ENCODE results near the gene NR6A1. TPM values are rescaled to one million over a fixed set of nuclear protein-coding genes. Genes with fewer than 3 reads are reported as not detected.

Gene NR6A1
- polyA plus RNA-seq, 2 of the 4 experiments (the other 2 are of a cell fraction) = 1.7 to 3.3 TPM

DNA sequence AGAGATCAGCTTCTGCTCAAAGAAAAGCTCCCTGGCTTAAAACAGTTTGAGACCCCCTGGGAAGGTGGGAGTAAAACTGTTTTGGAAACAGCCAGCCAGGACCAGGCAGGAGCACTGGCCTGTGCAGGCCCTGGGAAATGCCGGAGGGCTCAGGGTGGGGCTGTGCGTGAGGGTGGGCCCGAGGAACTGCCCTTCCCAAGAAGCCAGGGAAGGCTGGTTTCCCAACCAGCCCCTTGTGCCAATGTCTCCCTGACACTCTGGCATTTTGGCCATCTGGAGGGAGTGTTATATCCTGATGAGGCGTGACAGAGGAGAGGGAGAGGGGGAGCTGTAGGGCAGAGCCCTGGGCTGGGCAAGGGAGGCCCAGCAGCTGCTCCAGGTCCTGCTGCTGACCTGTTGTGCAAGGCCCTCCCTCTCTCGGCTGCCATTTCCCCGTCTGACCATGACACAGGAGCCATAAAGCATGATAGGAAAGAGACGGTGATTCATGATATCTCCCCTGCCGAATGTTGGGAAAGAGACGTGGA is 22.0 kb upstream of the NR6A1 start:
- no peak for FAIRE-seq

DNA sequence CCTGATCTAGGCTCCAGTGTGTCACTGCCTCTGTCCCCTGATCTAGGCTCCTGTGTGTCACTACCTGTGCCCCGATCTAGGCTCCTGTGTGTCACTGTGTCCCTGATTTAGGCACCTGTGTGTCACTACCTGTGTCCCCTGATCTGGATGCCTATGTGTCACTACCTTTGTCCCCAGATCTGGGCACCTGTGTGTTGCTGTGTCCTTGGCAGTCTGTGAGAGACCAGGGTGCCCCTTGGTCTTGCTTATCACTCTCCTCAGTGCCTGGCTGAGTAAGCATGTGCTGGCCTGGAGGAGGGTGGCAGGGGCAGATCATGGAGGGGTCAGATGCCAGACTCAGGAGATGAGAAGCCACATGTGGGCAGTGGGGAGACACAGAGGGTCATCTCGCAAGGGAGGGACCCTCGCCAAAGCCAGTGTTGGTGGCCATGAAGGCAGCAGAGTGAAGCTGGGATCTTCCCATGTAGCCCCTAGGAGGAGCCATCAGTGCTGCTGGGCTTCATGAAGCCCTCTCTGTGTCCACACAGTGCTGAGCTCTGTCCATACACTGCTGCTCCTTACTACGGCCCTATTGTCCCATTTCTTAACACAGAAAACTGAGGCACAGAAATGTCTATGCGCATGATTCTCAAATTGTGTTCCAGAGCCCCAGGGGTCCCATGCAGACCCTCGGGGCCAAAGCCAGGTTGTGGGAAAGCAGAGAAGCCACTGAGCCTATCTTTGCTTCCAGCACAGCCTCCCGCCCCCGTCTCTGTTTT is 21.3 kb upstream of the NR6A1 start:
- Histone ChIP-seq H3K9me3 (no peaks in the 10 kb centered on the region), H3K4me3 (no peak overlapping the region), H3K27ac (peak overlapping the region in 1 of 2 experiments; percentile 44; a peak in 1 of 6 replicates), H3K4me1 (0 out of 3 replicates have a peak, but pooled peaks cover 8% of the 10 kb centered on the region), H3K4me2 (no peak overlapping the region)
- 81% methylated on average over 8 of the region's 8 CpGs for WGBS (ENCODE audit: missing lambda C conversion rate)
- CTCF ChIA-PET = interaction anchor here (37.7 to 40.0 kb wide), 2 partner anchors 16 to 54 kb away, joined by 785 to 2512 read pairs; partner anchors contain the start of genes ARPC5L, NR6A1, OLFML2A and RPL35
- POLR2A ChIA-PET = no interaction called here
- ATAC-seq (no peak), DNase-seq (ENCODE audit: low read depth in 1 of 2, low spot score in 1 of 2) (no peak), FAIRE-seq (no peak)
- TF ChIP-seq, protein P1, sequence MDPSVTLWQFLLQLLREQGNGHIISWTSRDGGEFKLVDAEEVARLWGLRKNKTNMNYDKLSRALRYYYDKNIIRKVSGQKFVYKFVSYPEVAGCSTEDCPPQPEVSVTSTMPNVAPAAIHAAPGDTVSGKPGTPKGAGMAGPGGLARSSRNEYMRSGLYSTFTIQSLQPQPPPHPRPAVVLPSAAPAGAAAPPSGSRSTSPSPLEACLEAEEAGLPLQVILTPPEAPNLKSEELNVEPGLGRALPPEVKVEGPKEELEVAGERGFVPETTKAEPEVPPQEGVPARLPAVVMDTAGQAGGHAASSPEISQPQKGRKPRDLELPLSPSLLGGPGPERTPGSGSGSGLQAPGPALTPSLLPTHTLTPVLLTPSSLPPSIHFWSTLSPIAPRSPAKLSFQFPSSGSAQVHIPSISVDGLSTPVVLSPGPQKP (IDR thresholded peaks at IDR 0.05; ENCODE audit: low read depth, low read length) = no peak
- TF ChIP-seq ESRRA (IDR thresholded peaks at IDR 0.05; ENCODE audit: borderline replicate concordance, low read length) = no peak
- no peak for TF ChIP-seq POLR2AphosphoS2 (conservative IDR thresholded peaks at IDR 0.05; ENCODE audit: low read length)
- 0 out of 5 replicates have a peak, but pooled peaks of 1 of the 2 experiments have one; percentile 2 for TF ChIP-seq RAD21 (conservative IDR thresholded peaks at IDR 0.05 in 1 of 2, IDR thresholded peaks at IDR 0.05 in 1 of 2)

More for the DNA sequence above, 22.0 kb upstream of the NR6A1 start:
- no peaks in the 10 kb centered on the region for H3K9me3 ChIP-seq
- no peak for TF ChIP-seq RCOR1 (IDR thresholded peaks at IDR 0.05; ENCODE audit: low read depth, low read length)
- TF ChIP-seq TFCP2L1 (CRISPR knock-in tag; IDR thresholded peaks at IDR 0.05) = no peak
- TF ChIP-seq, protein P2, sequence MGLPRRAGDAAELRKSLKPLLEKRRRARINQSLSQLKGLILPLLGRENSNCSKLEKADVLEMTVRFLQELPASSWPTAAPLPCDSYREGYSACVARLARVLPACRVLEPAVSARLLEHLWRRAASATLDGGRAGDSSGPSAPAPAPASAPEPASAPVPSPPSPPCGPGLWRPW (IDR thresholded peaks at IDR 0.05) = no peak
- no peak for TF ChIP-seq ESRRA (IDR thresholded peaks at IDR 0.05; ENCODE audit: borderline replicate concordance, low read length)
- TF ChIP-seq KDM1A (IDR thresholded peaks at IDR 0.05; ENCODE audit: low read depth) = no peak
- no peak for TF ChIP-seq HDAC2 (IDR thresholded peaks at IDR 0.05)
- TF ChIP-seq NR3C1 (IDR thresholded peaks at IDR 0.05) = no peak
- no peak for TF ChIP-seq POLR2A (IDR thresholded peaks at IDR 0.05; ENCODE audit: low read length)
- TF ChIP-seq MAZ (IDR thresholded peaks at IDR 0.05; ENCODE audit: borderline replicate concordance, low read depth, low read length) = no peak
- no peak for TF ChIP-seq CHD2 (IDR thresholded peaks at IDR 0.05; ENCODE audit: low read length, partially characterized antibody)
- TF ChIP-seq PHF8 (IDR thresholded peaks at IDR 0.05; ENCODE audit: borderline replicate concordance, low read depth) = no peak
- no peak for TF ChIP-seq TP53 (CRISPR knock-in tag; IDR thresholded peaks at IDR 0.05)
- no peak for TF ChIP-seq ZNF302 (CRISPR knock-in tag; IDR thresholded peaks at IDR 0.05)
- TF ChIP-seq SMC3 (IDR thresholded peaks at IDR 0.05) = no peak
- TF ChIP-seq, protein P3, sequence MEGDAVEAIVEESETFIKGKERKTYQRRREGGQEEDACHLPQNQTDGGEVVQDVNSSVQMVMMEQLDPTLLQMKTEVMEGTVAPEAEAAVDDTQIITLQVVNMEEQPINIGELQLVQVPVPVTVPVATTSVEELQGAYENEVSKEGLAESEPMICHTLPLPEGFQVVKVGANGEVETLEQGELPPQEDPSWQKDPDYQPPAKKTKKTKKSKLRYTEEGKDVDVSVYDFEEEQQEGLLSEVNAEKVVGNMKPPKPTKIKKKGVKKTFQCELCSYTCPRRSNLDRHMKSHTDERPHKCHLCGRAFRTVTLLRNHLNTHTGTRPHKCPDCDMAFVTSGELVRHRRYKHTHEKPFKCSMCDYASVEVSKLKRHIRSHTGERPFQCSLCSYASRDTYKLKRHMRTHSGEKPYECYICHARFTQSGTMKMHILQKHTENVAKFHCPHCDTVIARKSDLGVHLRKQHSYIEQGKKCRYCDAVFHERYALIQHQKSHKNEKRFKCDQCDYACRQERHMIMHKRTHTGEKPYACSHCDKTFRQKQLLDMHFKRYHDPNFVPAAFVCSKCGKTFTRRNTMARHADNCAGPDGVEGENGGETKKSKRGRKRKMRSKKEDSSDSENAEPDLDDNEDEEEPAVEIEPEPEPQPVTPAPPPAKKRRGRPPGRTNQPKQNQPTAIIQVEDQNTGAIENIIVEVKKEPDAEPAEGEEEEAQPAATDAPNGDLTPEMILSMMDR (IDR thresholded peaks at IDR 0.05) = no peak
- no peak overlapping the region for H3K4me3 ChIP-seq
- ChIA-PET POLR2A (no interaction called here), CTCF (interaction anchor here (2.0 to 40.0 kb wide), 3 partner anchors 17 to 53 kb away, joined by 9 to 2512 read pairs (median 785); partner anchors contain the start of genes ARPC5L, NR6A1, OLFML2A and RPL35)
- ATAC-seq (peak in 1 of 2 experiments; percentile 30; a peak in 2 of 6 replicates), DNase-seq (ENCODE audit: low read depth in 1 of 2, low spot score in 1 of 2) (no peak)
- H3K4me2 ChIP-seq = no peak overlapping the region
- peak overlapping the region in 1 of 2 experiments; percentile 44; a peak in 1 of 6 replicates for H3K27ac ChIP-seq
- 0 out of 3 replicates have a peak, but pooled peaks cover 8% of the 10 kb centered on the region for H3K4me1 ChIP-seq
- WGBS (ENCODE audit: missing lambda C conversion rate) = 84% methylated on average over 8 of the region's 9 CpGs

Data from A549 (cell line).